GM12878 (cell line): ENCODE results near the gene PHC1. TPM values are rescaled to one million over a fixed set of nuclear protein-coding genes. Genes with fewer than 3 reads are reported as not detected.

Experiments
- ATAC-seq: fragments of 200-7000 bp; cut with Tn5 transposase; 3 replicates; pipeline ENCODE4 v1.9.1; 2020; ENCODE audit warnings: mild to moderate bottlenecking, moderate library complexity
- BruUV-seq: library from RNA; stranded (reverse); fragments of 400-500 nt; replicated peaks from 2 replicates; lab custom pipeline; 2021; lab: Mats Ljungman, UMichigan
- CTCF ChIA-PET: fragments of 300-600 bp; sonication (Branson Sonifier 250); formaldehyde crosslinking; extraction: SDS; loops from one replicate; lab custom pipeline; 2021; ENCODE audit warnings: inconsistent platforms; lab: Yijun Ruan, JAX
- POLR2A ChIA-PET: fragments of 350-600 bp; formaldehyde crosslinking; extraction: SDS; loops from one replicate; lab custom pipeline; 2021; ENCODE audit warnings: inconsistent platforms; lab: Charles Lee
- RAD21 ChIA-PET: fragments of 300-600 bp; sonication (Branson Sonifier 250); formaldehyde crosslinking; loops from one replicate; lab custom pipeline; 2023; ENCODE audit warnings: antibody characterized with exemption; ENCODE audit not compliant: unreplicated experiment; lab: Charles Lee
- SMC1A ChIA-PET: fragments of 300-600 bp; sonication (Branson Sonifier 250); formaldehyde crosslinking; loops from one replicate; lab custom pipeline; 2023; ENCODE audit not compliant: unreplicated experiment, uncharacterized antibody; lab: Charles Lee
- DNase-seq: peaks from one replicate; pipeline ENCODE4 v3.0.0-alpha.2; 2011; ENCODE audit warnings: low read depth, low spot score
- FAIRE-seq: peaks from 3 replicates; lab custom pipeline; 2011; peaks lifted over from hg19 to GRCh38; lab: Jason Lieb, UNC
- H2AFZ ChIP-seq: 2 replicates; pipeline ENCODE4 v1.6.0; 2011; ENCODE audit warnings: low read depth, low read length, control low read depth; ENCODE audit not compliant: control insufficient read depth
- H3K27ac ChIP-seq: 2 replicates; pipeline ENCODE4 v1.5.1; 2011; ENCODE audit warnings: control low read depth; ENCODE audit not compliant: control insufficient read depth, insufficient read depth
- H3K27me3 ChIP-seq, 2 experiments: replicated peaks in 1 of 2; 2 replicates each; pipeline versions ENCODE4 v1.6.0 to v1.6.1; 2011; ENCODE audit warnings: low read length in 1 of 2; ENCODE audit not compliant: control insufficient read depth in 2 of 2, insufficient read depth in 2 of 2
- H3K36me3 ChIP-seq, 2 experiments: 2 replicates each; pipeline ENCODE4 v1.5.1; 2011; ENCODE audit warnings: low read length in 1 of 2; ENCODE audit not compliant: control insufficient read depth in 2 of 2, insufficient read depth in 2 of 2
- H3K4me1 ChIP-seq: 2 replicates; pipeline ENCODE4 v1.6.1; 2011; ENCODE audit warnings: mild to moderate bottlenecking, low read length, moderate library complexity, mixed read lengths; ENCODE audit not compliant: control insufficient read depth, insufficient read depth
- H3K4me2 ChIP-seq: 2 replicates; pipeline ENCODE4 v1.6.0; 2011; ENCODE audit warnings: control low read depth; ENCODE audit not compliant: control insufficient read depth, insufficient read depth
- H3K4me3 ChIP-seq: fragments of 200-600 bp; sonication (generic); 2 replicates; pipeline ENCODE4 v1.5.1; 2016
- H3K79me2 ChIP-seq: 2 replicates; pipeline ENCODE4 v1.6.0; 2011; ENCODE audit warnings: low read length; ENCODE audit not compliant: control insufficient read depth, insufficient read depth
- H3K9ac ChIP-seq: 2 replicates; pipeline ENCODE4 v1.8.0; 2011; ENCODE audit warnings: low read length, control low read depth, mixed read lengths; ENCODE audit not compliant: control insufficient read depth, insufficient read depth
- H3K9me3 ChIP-seq: replicated peaks from 3 replicates; pipeline ENCODE4 v1.5.1; 2011; ENCODE audit warnings: mild to moderate bottlenecking, low read length; ENCODE audit not compliant: control insufficient read depth, insufficient read depth
- H4K20me1 ChIP-seq: 2 replicates; pipeline ENCODE4 v1.6.0; 2011; ENCODE audit not compliant: control insufficient read depth, insufficient read depth
- GATAD2B ChIP-seq: fragments of 450-650 bp; conservative IDR thresholded peaks from 2 replicates; pipeline ENCODE4 v1.6.1; 2017; ENCODE audit warnings: low read depth, mild to moderate bottlenecking, moderate library complexity
- IKZF1 ChIP-seq: fragments of 450-650 bp; conservative IDR thresholded peaks from 2 replicates; pipeline ENCODE4 v1.6.1; 2017; ENCODE audit warnings: antibody characterized with exemption, mild to moderate bottlenecking
- KDM1A ChIP-seq: fragments of 200-600 bp; sonication (generic); IDR thresholded peaks from 2 replicates; pipeline ENCODE4 v1.6.1; 2016; ENCODE audit warnings: borderline replicate concordance
- MEF2B ChIP-seq: fragments of 450-650 bp; IDR thresholded peaks from 2 replicates; pipeline ENCODE4 v1.6.1; 2018; ENCODE audit warnings: mild to moderate bottlenecking, moderate library complexity; ENCODE audit not compliant: partially characterized antibody, poor library complexity, severe bottlenecking
- SMC3 ChIP-seq: IDR thresholded peaks from 2 replicates; pipeline ENCODE4 v1.6.1; 2011; ENCODE audit warnings: low read length, improper control_type of control experiment, borderline replicate concordance
- WRNIP1 ChIP-seq: IDR thresholded peaks from 2 replicates; pipeline ENCODE4 v1.6.1; 2011; ENCODE audit warnings: low read depth, low read length, improper control_type of control experiment, borderline replicate concordance
- ZNF274 ChIP-seq: IDR thresholded peaks from one replicate; pipeline ENCODE4 v1.8.0; 2011; ENCODE audit not compliant: insufficient read length, insufficient read depth
- WGBS: methylation state at CpG from one replicate; pipeline ENCODE4 v1.1.6; 2016; ENCODE audit warnings: low lambda C conversion rate; ENCODE audit not compliant: insufficient replicate concordance, insufficient coverage; ENCODE audit errors: missing lambda C conversion rate; 5-methylcytosine and 5-hydroxymethylcytosine counted together
- in situ Hi-C: fragments of 300-500 bp; cut with MboI; formaldehyde crosslinking; loops from 9 replicates; pipeline ENCODE4 v1.14.3; 2018; ENCODE audit warnings: mixed read lengths
- intact Hi-C: fragments of 100-400 bp; cut with micrococcal nuclease; formaldehyde crosslinking; loops from one replicate; pipeline ENCODE4 v1.14.2; 2022; ENCODE audit not compliant: unreplicated experiment
- polyA plus RNA-seq, 11 experiments: library from polyadenylated mRNA; depleted of rRNA in 4 of 11; unstranded in 6 of 11; stranded (reverse) in 5 of 11; fragments of >200 nt; fragmentation: Nextera tagmentation in 4 of 11; fragmentation: Illumina TruSeq in 1 of 11; extraction: Ambion mirVana in 4 of 11; extraction: Trizol in 1 of 11; gene quantifications; 1 replicate in 1 of 11; 2 replicates in 10 of 11; pipeline versions ENCODE4 v1.2.1 to v1.2.3, GENCODE V29; 2011 to 2016; ENCODE audit warnings: inconsistent platforms in 2 of 11, missing spikeins in 2 of 11, low read depth in 1 of 11
- total RNA-seq, 4 experiments: library from RNA; depleted of rRNA in 3 of 4; stranded (reverse); fragments of >200 nt in 3 of 4; fragmentation: Illumina TruSeq in 1 of 4; extraction: Trizol in 1 of 4; gene quantifications; 2 replicates each; pipeline versions ENCODE4 v1.2.1 to v1.2.3, GENCODE V29; 2013 to 2021
- TF ChIP-seq, protein P1 (sequence below): fragments of 150-350 bp; IDR thresholded peaks from 2 replicates; pipeline ENCODE4 v1.6.1; 2016; ENCODE audit warnings: low read depth, low read length

PHC1 gene
- total and polyA plus RNA-seq, 10 of the 15 experiments (the other 5 are each of a cell fraction or from before 2014, with no cell fraction given) = 0.50 to 16.3 (median 2.1) TPM

DNA sequence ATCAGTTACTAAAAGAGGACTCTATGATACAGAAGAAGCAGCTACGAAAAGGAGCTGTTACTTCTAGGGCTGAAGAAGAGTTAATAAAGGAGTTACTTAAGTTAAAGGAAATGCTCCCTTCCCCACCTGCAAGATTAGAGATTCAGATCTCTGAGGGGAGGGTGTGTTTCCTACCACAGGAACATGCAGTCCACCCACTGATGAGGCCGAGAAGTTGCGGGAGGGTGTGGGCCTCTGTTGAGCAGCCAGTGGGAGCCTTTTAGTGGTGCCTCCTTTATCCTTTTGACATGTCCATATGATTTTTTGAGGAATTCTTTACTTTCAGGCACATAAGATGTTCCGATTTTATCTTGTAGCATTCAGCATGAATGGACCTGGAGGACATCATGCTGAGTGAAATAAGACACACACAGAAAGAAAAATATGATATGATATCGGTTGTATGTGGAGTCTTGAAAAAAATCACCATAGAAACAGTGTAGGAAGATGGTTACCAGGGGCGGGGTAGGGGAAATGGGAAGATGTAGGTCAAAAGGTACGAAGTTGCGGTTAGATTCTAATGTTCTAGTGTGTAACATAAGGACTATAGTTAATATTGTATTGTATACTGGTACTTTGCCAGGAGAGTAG, 39.6 kb downstream of the PHC1 start:
- ChIA-PET RAD21 (no interaction called here), CTCF (interaction anchor here (0.6 kb wide), 1 partner anchor 16 kb away, joined by 3 read pairs; no protein-coding TSS in a partner anchor), POLR2A (no interaction called here), SMC1A (interaction anchor here (1.0 kb wide), 1 partner anchor 85 kb away, joined by 3 read pairs; no protein-coding TSS in a partner anchor)
- Histone ChIP-seq H4K20me1 (no peaks in the 10 kb centered on the region), H3K4me2 (no peak overlapping the region), H3K36me3 (no peaks in the 10 kb centered on the region), H2AFZ (no peak overlapping the region), H3K79me2 (peaks cover 9% of the 10 kb centered on the region), H3K9ac (no peak overlapping the region), H3K27ac (no peak overlapping the region), H3K9me3 (no peaks in the 10 kb centered on the region; the same call in 2 of the 3 replicates), H3K27me3 (no peaks in the 10 kb centered on the region), H3K4me1 (peaks cover 5% of the 10 kb centered on the region; the same call in 1 of the 2 replicates), H3K4me3 (no peak overlapping the region)
- ATAC-seq = no peak
- 87% methylated on average over 8 of the region's 8 CpGs for WGBS
- FAIRE-seq = no peak
- DNase-seq = no peak
- BruUV-seq = no TSS peak
- intact Hi-C loops (loop anchor here (5.0 kb wide), 1 partner anchor 272 kb away; no protein-coding TSS in a partner anchor), in situ Hi-C loops (loop anchor here (5.0 kb wide), 1 partner anchor 88 kb away; no protein-coding TSS in a partner anchor)
- TF ChIP-seq, protein P1, sequence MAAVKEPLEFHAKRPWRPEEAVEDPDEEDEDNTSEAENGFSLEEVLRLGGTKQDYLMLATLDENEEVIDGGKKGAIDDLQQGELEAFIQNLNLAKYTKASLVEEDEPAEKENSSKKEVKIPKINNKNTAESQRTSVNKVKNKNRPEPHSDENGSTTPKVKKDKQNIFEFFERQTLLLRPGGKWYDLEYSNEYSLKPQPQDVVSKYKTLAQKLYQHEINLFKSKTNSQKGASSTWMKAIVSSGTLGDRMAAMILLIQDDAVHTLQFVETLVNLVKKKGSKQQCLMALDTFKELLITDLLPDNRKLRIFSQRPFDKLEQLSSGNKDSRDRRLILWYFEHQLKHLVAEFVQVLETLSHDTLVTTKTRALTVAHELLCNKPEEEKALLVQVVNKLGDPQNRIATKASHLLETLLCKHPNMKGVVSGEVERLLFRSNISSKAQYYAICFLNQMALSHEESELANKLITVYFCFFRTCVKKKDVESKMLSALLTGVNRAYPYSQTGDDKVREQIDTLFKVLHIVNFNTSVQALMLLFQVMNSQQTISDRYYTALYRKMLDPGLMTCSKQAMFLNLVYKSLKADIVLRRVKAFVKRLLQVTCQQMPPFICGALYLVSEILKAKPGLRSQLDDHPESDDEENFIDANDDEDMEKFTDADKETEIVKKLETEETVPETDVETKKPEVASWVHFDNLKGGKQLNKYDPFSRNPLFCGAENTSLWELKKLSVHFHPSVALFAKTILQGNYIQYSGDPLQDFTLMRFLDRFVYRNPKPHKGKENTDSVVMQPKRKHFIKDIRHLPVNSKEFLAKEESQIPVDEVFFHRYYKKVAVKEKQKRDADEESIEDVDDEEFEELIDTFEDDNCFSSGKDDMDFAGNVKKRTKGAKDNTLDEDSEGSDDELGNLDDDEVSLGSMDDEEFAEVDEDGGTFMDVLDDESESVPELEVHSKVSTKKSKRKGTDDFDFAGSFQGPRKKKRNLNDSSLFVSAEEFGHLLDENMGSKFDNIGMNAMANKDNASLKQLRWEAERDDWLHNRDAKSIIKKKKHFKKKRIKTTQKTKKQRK = no peak
- no peak for TF ChIP-seq SMC3
- TF ChIP-seq ZNF274 = no peak
- TF ChIP-seq KDM1A = no peak
- TF ChIP-seq IKZF1 = no peak
- no peak for TF ChIP-seq MEF2B
- no peak for TF ChIP-seq WRNIP1
- no peak for TF ChIP-seq GATAD2B
